Gastroesophageal sphincter (tissue), 4 donors: ENCODE measurements around the gene USP14. TPM values are rescaled to one million over a fixed set of nuclear protein-coding genes. Genes with fewer than 3 reads are reported as not detected.

Experiments used
- ATAC-seq: fragments of 150-250 bp; one replicate; pipeline ENCODE4 v1.9.1; 2016; ENCODE audit warnings: mild to moderate bottlenecking, moderate library complexity
- H3K27ac ChIP-seq, 4 donors: fragments of 200-600 bp; sonication (generic) in 3 of 4; 1 replicate in 3 of 4; 2 replicates in 1 of 4; pipeline ENCODE4 v1.5.1; 2016 to 2019
- H3K27me3 ChIP-seq: fragments of 200-600 bp; sonication (generic); one replicate; pipeline ENCODE4 v1.5.1; 2019
- H3K36me3 ChIP-seq, 2 donors: fragments of 200-600 bp; sonication (generic); one replicate each; pipeline ENCODE4 v1.5.1; 2019; ENCODE audit warnings: control low read depth in 1 of 2
- H3K4me1 ChIP-seq, 3 donors: fragments of 200-600 bp; sonication (generic); 1 replicate in 2 of 3; 2 replicates in 1 of 3; pipeline ENCODE4 v1.5.1; 2016 to 2019; ENCODE audit warnings: control low read depth in 2 of 3
- H3K4me3 ChIP-seq, 2 donors: fragments of 200-600 bp; sonication (generic); one replicate each; pipeline ENCODE4 v1.5.1; 2019; ENCODE audit warnings: mild to moderate bottlenecking in 1 of 2, moderate library complexity in 1 of 2
- H3K9me3 ChIP-seq, 3 donors: fragments of 200-600 bp; sonication (generic); one replicate each; pipeline ENCODE4 v1.5.1; 2017 to 2019; ENCODE audit warnings: control low read depth in 2 of 3
- CTCF ChIP-seq, 4 experiments: fragments of 200-600 bp in 2 of 4; fragments of 450-650 bp in 2 of 4; sonication (generic) in 1 of 4; IDR thresholded peaks; one replicate each; pipeline ENCODE4 v1.5.1; 2017 to 2019; ENCODE audit warnings: antibody characterized with exemption in 4 of 4, mild to moderate bottlenecking in 2 of 4, moderate library complexity in 2 of 4
- EP300 ChIP-seq: sonication (generic); formaldehyde crosslinking; IDR thresholded peaks from one replicate; pipeline ENCODE4 v1.6.1; 2017; ENCODE audit warnings: antibody characterized with exemption, mild to moderate bottlenecking
- POLR2A ChIP-seq, 2 donors: fragments of 450-650 bp; IDR thresholded peaks; one replicate each; pipeline ENCODE4 v1.6.1; 2017; ENCODE audit warnings: antibody characterized with exemption in 2 of 2, mild to moderate bottlenecking in 2 of 2, moderate library complexity in 1 of 2
- POLR2AphosphoS5 ChIP-seq: sonication (generic); formaldehyde crosslinking; IDR thresholded peaks from one replicate; pipeline ENCODE4 v1.6.1; 2017; ENCODE audit warnings: antibody characterized with exemption
- WGBS, 2 donors: methylation state at CpG; one replicate each; pipeline ENCODE4 v1.1.5; 2018; ENCODE audit warnings: low coverage in 1 of 2; 5-methylcytosine and 5-hydroxymethylcytosine counted together
- total RNA-seq, 4 donors: library from RNA; depleted of rRNA; stranded (reverse); fragments of >200 nt; gene quantifications; one replicate each; pipeline ENCODE4 v1.1.0, GENCODE V29; 2016

The USP14 gene
- total RNA-seq, 4 donors from 2014 or later: 25.7 to 40.2 (median 29.8) TPM

- ATAC-seq: no peak
- Histone ChIP-seq H3K36me3 (peaks cover 10 to 84% of the 10 kb centered on the region in 2 donors), H3K4me1 (no peaks in the 10 kb centered on the region), H3K4me3 (no peak overlapping the region), H3K27me3 (no peaks in the 10 kb centered on the region), H3K9me3 (no peaks in the 10 kb centered on the region), H3K27ac (no peak overlapping the region)
- 88 to 98% methylated on average over 3 of the region's 3 CpGs for WGBS, 2 donors
- TF ChIP-seq POLR2AphosphoS5 (no peak), CTCF (IDR thresholded peaks at IDR 0.05) (no peak), EP300 (no peak), POLR2A (IDR thresholded peaks at IDR 0.05) (no peak)
These were observed 40.9 kb downstream of the USP14 start for GRCh38 chr18:199214-199613.

GRCh38 chr18:199768-200167 is 41.4 kb downstream of the USP14 start:
- Histone ChIP-seq H3K4me1 (no peaks in the 10 kb centered on the region), H3K36me3 (peaks cover 10 to 90% of the 10 kb centered on the region in 2 donors), H3K9me3 (no peaks in the 10 kb centered on the region), H3K27me3 (no peaks in the 10 kb centered on the region), H3K4me3 (no peak overlapping the region), H3K27ac (no peak overlapping the region)
- TF ChIP-seq POLR2AphosphoS5: no peak
- no peak for TF ChIP-seq POLR2A (IDR thresholded peaks at IDR 0.05)
- no peak for TF ChIP-seq EP300
- no peak for TF ChIP-seq CTCF (IDR thresholded peaks at IDR 0.05)
- no peak for ATAC-seq
- 93 to 94% methylated on average over 2 of the region's 2 CpGs for WGBS, 2 donors

- Histone ChIP-seq H3K9me3 (no peaks in the 10 kb centered on the region), H3K4me3 (no peak overlapping the region), H3K36me3 (peaks cover 8 to 79% of the 10 kb centered on the region in 2 donors), H3K27me3 (no peaks in the 10 kb centered on the region), H3K4me1 (no peaks in the 10 kb centered on the region), H3K27ac (no peak overlapping the region)
- 94 to 100% methylated on average over 1 of the region's 1 CpG for WGBS, 2 donors
- no peak for TF ChIP-seq EP300
- no peak for TF ChIP-seq POLR2A (IDR thresholded peaks at IDR 0.05)
- no peak for TF ChIP-seq CTCF (IDR thresholded peaks at IDR 0.05)
- no peak for TF ChIP-seq POLR2AphosphoS5
- no peak for ATAC-seq
These were observed 51.7 kb downstream of the USP14 start for GRCh38 chr18:210075-210474.

GRCh38 chr18:210733-211132 is 52.4 kb downstream of the USP14 start:
- no peaks in the 10 kb centered on the region for H3K9me3 ChIP-seq
- no peak overlapping the region for H3K4me3 ChIP-seq
- no peaks in the 10 kb centered on the region for H3K27me3 ChIP-seq
- H3K4me1 ChIP-seq: no peaks in the 10 kb centered on the region
- no peak overlapping the region for H3K27ac ChIP-seq
- TF ChIP-seq POLR2AphosphoS5 (no peak), CTCF (IDR thresholded peaks at IDR 0.05) (no peak), POLR2A (IDR thresholded peaks at IDR 0.05) (no peak), EP300 (no peak)
- H3K36me3 ChIP-seq: peaks cover 8 to 79% of the 10 kb centered on the region in 2 donors
- ATAC-seq: no peak
- WGBS, 2 donors: 90% methylated on average over 2 of the region's 4 CpGs

- Histone ChIP-seq H3K4me3 (no peak overlapping the region), H3K27ac (no peak overlapping the region), H3K4me1 (no peaks in the 10 kb centered on the region), H3K27me3 (no peaks in the 10 kb centered on the region), H3K36me3 (peaks cover 8 to 79% of the 10 kb centered on the region in 2 donors), H3K9me3 (no peaks in the 10 kb centered on the region)
- TF ChIP-seq POLR2AphosphoS5 (no peak), POLR2A (IDR thresholded peaks at IDR 0.05) (no peak), CTCF (IDR thresholded peaks at IDR 0.05) (no peak), EP300 (no peak)
- ATAC-seq: no peak
These were observed 53.2 kb downstream of the USP14 start for GRCh38 chr18:211582-211981.
